ENCODE measurements around the gene TRIM14.
"Not testable (repeated sequence)": the region's sequence is repeated elsewhere in the genome, so short reads cannot be mapped to it uniquely, and the experiment has no call there.

TRIM14 gene

DNA sequence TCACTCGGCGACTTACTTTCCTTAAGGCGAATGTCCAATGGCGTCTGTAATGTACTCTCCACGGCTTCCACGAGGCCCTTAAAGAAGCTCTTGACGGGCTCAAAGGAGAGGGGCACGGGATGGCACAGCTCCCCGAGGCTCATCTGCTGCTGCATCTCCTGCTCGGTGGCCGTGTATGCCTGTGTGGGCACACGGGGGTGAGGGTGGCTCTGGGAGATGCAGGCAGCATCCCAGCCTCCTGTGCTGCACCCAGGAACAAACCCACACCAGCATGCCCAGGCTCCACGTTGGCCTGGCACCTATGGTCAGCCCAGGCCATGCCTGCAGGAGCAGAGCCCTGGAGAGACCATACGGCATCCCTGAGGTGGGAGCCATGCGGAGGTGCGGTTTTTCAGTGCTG, 24.2 kb downstream of the TRIM14 start:
- no peak overlapping the region for H3K4me3 ChIP-seq (ENCODE audit: low read depth, low read length)
- no peak for DNase-seq (ENCODE audit: low read depth)
- TF ChIP-seq MYC (IDR thresholded peaks at IDR 0.05; ENCODE audit: low read depth, low read length) (no peak), POLR2A (IDR thresholded peaks at IDR 0.05; ENCODE audit: extremely low read depth, insufficient read length) (no peak)
- TF ChIP-seq, protein P1, sequence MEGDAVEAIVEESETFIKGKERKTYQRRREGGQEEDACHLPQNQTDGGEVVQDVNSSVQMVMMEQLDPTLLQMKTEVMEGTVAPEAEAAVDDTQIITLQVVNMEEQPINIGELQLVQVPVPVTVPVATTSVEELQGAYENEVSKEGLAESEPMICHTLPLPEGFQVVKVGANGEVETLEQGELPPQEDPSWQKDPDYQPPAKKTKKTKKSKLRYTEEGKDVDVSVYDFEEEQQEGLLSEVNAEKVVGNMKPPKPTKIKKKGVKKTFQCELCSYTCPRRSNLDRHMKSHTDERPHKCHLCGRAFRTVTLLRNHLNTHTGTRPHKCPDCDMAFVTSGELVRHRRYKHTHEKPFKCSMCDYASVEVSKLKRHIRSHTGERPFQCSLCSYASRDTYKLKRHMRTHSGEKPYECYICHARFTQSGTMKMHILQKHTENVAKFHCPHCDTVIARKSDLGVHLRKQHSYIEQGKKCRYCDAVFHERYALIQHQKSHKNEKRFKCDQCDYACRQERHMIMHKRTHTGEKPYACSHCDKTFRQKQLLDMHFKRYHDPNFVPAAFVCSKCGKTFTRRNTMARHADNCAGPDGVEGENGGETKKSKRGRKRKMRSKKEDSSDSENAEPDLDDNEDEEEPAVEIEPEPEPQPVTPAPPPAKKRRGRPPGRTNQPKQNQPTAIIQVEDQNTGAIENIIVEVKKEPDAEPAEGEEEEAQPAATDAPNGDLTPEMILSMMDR (IDR thresholded peaks at IDR 0.05; ENCODE audit: low read depth, low read length) = no peak
- TF ChIP-seq, protein P2, sequence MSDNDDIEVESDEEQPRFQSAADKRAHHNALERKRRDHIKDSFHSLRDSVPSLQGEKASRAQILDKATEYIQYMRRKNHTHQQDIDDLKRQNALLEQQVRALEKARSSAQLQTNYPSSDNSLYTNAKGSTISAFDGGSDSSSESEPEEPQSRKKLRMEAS (IDR thresholded peaks at IDR 0.05; ENCODE audit: low read depth, low read length) = no peak

- no peak for DNase-seq (ENCODE audit: low read depth)
- no peak overlapping the region for H3K4me3 ChIP-seq (ENCODE audit: low read depth, low read length)
- TF ChIP-seq POLR2A (IDR thresholded peaks at IDR 0.05; ENCODE audit: extremely low read depth, insufficient read length) = no peak
- TF ChIP-seq, protein P1 (IDR thresholded peaks at IDR 0.05; ENCODE audit: low read depth, low read length) = no peak
- TF ChIP-seq MYC (IDR thresholded peaks at IDR 0.05; ENCODE audit: low read depth, low read length) = no peak
- TF ChIP-seq, protein P2 (IDR thresholded peaks at IDR 0.05; ENCODE audit: low read depth, low read length) = no peak
Measured at GRCh38 chr9:98094316-98094715, 24.7 kb downstream of the TRIM14 start.

- H3K4me3 ChIP-seq (ENCODE audit: low read depth, low read length) = no peak overlapping the region
- DNase-seq (ENCODE audit: low read depth) = no peak
- TF ChIP-seq, protein P2 (IDR thresholded peaks at IDR 0.05; ENCODE audit: low read depth, low read length) = no peak
- no peak for TF ChIP-seq MYC (IDR thresholded peaks at IDR 0.05; ENCODE audit: low read depth, low read length)
- no peak for TF ChIP-seq POLR2A (IDR thresholded peaks at IDR 0.05; ENCODE audit: extremely low read depth, insufficient read length)
- TF ChIP-seq, protein P1 (IDR thresholded peaks at IDR 0.05; ENCODE audit: low read depth, low read length) = no peak
Measured at GRCh38 chr9:98092613-98092931, 26.4 kb downstream of the TRIM14 start.

DNA sequence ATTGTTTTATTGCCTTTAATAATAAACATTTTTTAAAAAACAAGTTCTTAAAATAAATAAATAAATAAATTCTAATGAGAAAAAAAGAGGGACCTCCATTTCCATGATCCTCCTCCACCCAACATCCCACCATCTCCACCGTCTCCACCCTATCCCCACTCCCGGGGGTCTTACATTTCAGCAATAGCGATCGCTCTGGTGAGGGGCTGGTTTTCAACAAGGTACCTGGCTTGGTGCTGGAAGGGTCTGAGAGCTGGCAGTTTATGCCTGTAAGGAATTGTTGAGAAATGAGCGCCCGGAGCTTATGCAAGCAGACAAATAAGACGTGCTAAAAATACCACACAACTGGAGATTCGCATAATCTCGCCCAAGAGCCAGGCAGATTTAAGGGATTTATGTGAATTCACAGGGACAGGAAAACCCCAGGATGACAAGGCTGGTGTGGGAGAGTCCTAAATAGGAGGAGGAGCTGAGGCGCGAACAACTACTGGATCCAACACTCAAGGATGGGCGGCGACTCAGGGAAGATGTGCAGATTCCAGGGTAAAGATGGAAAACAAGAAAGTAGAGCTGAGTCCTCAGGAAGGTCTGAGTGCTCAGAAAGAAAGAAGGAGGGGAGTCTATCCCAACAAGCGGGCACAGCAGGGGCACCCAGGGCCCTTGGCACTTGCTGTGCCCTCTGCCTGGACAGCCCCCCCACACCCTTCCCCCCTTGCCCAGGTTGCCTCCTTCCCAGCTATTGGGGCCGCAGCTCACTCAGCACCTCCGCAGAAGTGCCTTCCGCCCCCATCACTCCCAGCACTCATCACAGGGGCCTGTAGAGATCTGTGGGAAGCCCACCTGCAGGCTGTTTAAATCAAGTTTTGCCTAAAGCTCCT, 27.0 kb downstream of the TRIM14 start:
- DNase-seq (ENCODE audit: low read depth) = no peak
- TF ChIP-seq POLR2A (IDR thresholded peaks at IDR 0.05; ENCODE audit: extremely low read depth, insufficient read length) (no peak), MYC (IDR thresholded peaks at IDR 0.05; ENCODE audit: low read depth, low read length) (no peak)
- TF ChIP-seq, protein P2 (IDR thresholded peaks at IDR 0.05; ENCODE audit: low read depth, low read length) = no peak
- TF ChIP-seq, protein P1 (IDR thresholded peaks at IDR 0.05; ENCODE audit: low read depth, low read length) = no peak
- H3K4me3 ChIP-seq (ENCODE audit: low read depth, low read length) = no peak overlapping the region

DNA sequence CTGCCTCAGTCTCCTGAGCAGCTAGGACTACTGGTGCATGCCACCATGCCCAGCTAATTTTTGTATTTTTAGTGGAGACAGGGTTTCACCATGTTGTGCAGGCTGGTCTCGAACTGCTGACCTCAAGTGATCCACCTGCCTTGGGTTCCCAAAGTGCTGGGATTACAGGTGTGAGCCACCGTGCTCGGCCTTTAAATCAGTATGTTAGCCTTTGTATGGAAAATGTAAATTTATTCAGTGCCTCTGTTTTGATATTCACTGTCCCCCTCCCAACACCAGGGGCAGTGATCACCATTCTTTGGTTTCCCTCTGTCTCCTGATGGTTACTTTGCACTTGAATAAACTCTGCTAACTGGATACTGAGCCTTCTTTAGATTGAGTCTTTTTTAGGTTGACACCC, 28.3 kb downstream of the TRIM14 start:
- not testable (repeated sequence) for H3K4me3 ChIP-seq (ENCODE audit: low read depth, low read length); DNase-seq (ENCODE audit: low read depth)

DNA sequence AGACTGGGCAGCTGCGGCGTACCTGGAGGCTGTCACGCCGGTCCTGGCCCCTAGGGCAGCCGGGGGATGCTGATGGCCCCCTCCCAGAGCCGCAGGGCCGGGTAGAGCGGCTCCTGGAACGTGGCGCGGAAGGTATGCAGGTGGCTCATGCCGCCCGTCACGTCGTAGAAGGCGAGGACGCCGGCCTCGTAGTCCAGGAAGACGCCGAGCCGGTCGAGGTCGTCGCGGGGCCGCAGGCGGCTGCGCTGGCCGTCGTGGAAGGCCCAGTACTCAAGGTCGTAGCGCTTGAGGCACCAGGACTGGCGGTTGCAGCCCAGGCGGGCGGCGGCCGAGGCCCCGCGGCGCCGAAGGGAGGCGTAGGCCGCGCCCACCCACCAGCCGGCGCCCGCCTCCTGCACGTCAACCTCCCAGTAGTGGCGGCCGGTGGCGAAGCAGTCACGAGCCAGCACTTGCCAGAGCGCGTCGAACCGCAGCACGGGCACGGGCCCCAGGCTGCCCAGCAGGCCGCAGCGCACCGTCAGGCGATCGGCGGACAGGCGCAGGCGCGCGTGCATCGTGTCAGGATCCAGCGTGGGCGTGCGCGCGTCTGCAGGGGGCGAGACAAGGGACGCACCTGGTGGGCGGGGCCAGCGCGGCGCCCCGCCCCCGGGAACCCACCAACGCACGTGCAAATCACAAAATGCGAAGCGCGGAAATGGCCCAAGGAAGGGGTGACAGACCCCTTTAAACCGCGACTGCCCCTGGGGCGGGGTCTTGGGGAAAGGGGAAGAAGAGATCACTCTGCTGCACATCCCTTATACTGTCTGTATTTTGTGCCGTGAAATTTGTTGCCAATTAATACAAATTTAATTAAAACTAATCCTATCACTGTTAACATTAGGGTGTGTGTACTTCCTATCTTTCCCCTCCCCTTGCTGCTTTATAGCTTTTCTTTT, 31.3 kb downstream of the TRIM14 start:
- no peak for DNase-seq (ENCODE audit: low read depth)
- TF ChIP-seq POLR2A (IDR thresholded peaks at IDR 0.05; ENCODE audit: extremely low read depth, insufficient read length) (no peak), MYC (IDR thresholded peaks at IDR 0.05; ENCODE audit: low read depth, low read length) (no peak)
- TF ChIP-seq, protein P2 (IDR thresholded peaks at IDR 0.05; ENCODE audit: low read depth, low read length) = no peak
- TF ChIP-seq, protein P1 (IDR thresholded peaks at IDR 0.05; ENCODE audit: low read depth, low read length) = no peak
- no peak overlapping the region for H3K4me3 ChIP-seq (ENCODE audit: low read depth, low read length)
